OCI-M2 (cell line): ENCODE data around the gene UBR1.
"Not testable (repeated sequence)": the region's sequence is repeated elsewhere in the genome, so short reads cannot be mapped to it uniquely, and the experiment has no call there.

Source experiments
- DNase-seq: peaks from one replicate; lab custom pipeline; 2025; ENCODE audit not compliant: unreplicated experiment; lab: John Stamatoyannopoulos, UW

UBR1 gene

GRCh38 chr15:42979113-42979512 lies 126.7 kb downstream of the UBR1 start:
- not testable (repeated sequence) for DNase-seq

GRCh38 chr15:42974202-42974862 lies 131.5 kb downstream of the UBR1 start:
- DNase-seq, result no peak

- DNase-seq, result no peak
These were observed 132.7 kb downstream of the UBR1 start for GRCh38 chr15:42973114-42973513.

- DNase-seq, result no peak
These were observed 134.0 kb downstream of the UBR1 start for GRCh38 chr15:42971830-42972229.

- no peak for DNase-seq
These were observed 141.4 kb downstream of the UBR1 start for GRCh38 chr15:42964476-42964875.

GRCh38 chr15:42955518-42955917 lies 150.3 kb downstream of the UBR1 start:
- no peak for DNase-seq

- no peak for DNase-seq
These were observed 151.5 kb downstream of the UBR1 start for GRCh38 chr15:42954291-42954690.

- not testable (repeated sequence) for DNase-seq
These were observed 156.9 kb downstream of the UBR1 start for GRCh38 chr15:42948898-42949297.

GRCh38 chr15:42940527-42940926 lies 165.3 kb downstream of the UBR1 start:
- no peak for DNase-seq

GRCh38 chr15:42939841-42940240 lies 166.0 kb downstream of the UBR1 start:
- DNase-seq, result no peak

GRCh38 chr15:42937143-42937542 lies 168.7 kb downstream of the UBR1 start:
- no peak for DNase-seq

GRCh38 chr15:42933886-42934667 lies 171.8 kb downstream of the UBR1 start:
- DNase-seq, result no peak

GRCh38 chr15:42932833-42933515 lies 172.9 kb downstream of the UBR1 start:
- no peak for DNase-seq

GRCh38 chr15:42931702-42932486 lies 173.9 kb downstream of the UBR1 start:
- DNase-seq, result no peak

- DNase-seq, result no peak
These were observed 176.5 kb downstream of the UBR1 start for GRCh38 chr15:42929306-42929848.

- DNase-seq, result no peak
These were observed 184.5 kb downstream of the UBR1 start for GRCh38 chr15:42921342-42921731.

GRCh38 chr15:42920519-42921341 lies 185.1 kb downstream of the UBR1 start, which contains the start of gene TTBK2:
TTBK2 (minus strand) TSS chr15:42920778; CDS start chr15:42878617, 42,161 bp downstream.
- peak; percentile 90 for DNase-seq

- no peak for DNase-seq
These were observed 185.9 kb downstream of the UBR1 start for GRCh38 chr15:42919799-42920518.

- no peak for DNase-seq
These were observed 186.5 kb downstream of the UBR1 start for GRCh38 chr15:42919308-42919707.
